HG03558 (cell line): Measurements from ENCODE around the gene HTR3C.

Experiments used
- ATAC-seq: cut with Tn5 transposase; IDR thresholded peaks from one replicate; pipeline ENCODE4 v1.9.1; 2021; ENCODE audit warnings: moderate number of reproducible peaks; ENCODE audit not compliant: unreplicated experiment; ENCODE audit errors: extremely low read depth

HTR3C gene

DNA sequence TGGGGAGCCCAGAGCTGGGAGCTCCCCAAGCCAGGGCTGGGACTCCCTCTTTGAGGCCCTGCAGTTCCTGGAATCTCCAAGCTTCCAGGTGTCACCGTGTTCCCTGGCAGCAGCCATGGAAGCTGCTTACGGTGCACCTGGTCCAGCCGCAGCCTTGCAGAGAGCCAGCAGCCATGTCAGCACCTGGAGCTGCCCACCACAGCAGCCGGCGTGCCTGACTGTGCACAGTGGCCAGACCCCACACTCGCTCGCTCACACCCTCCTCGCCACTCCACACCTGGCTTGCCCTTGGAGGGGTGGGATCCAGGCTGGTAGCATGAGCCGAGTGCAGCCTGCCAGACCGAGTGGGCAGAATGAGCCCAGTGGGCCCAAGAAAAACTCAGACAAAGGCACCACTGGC, 29.2 kb downstream of the HTR3C start:
- ATAC-seq: no peak

DNA sequence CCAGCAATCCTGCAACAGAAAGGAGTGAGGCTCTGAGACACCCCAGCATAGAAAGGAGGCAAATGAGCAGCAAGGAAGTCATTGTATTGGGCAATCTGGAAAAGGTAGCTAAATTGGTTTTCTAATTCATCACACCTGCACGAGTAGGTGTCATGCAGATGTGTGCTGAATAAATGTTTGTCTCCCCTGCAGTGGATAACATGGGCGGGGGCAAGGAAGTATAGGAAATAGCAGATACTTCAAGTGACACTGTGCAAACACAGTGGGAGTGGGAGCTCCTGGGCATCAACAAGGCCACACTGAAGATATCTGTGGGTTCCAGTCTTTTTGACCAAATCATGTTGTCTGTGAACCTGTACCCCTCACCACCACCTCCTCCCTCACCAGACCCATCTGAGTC, 29.6 kb downstream of the HTR3C start:
- ATAC-seq: no peak

DNA sequence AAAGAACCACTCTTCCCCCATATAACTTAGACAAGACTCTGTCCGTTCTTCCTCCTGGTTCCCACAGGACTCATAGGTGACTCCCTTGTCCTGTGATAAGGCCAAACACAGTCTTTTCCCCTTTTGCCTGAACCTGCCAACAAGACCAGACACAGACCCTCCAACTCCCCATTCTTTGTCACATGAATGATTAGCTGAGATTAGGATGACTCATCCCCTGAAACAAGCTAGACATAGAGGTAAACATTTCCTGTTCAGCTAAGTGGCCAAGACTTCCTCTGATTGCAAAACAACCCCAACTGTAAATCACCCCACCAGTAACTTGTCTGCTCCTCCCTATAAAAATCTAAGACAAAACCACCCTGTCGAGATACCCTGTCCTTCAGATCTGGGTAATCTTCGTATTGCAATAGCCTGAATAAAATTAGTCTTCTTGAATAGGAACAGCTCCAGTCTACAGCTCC, 32.6 kb downstream of the HTR3C start:
- no peak for ATAC-seq

DNA sequence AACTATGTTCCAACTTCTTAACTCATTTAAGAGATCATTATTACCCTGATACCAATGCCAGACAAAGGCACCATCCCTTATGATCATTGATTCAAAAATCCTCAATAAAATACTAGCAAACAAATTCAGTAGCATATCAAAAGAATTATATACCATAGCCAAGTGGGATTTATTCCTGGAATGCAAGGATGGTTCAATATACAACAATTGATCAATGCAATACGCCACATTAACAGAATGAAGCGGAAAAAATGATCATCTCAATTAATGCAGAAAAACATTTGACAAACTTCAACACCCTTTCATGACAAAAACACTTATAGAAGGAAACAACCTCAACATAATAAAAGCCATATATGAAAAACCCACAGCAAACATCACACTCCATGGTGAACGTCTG, 39.4 kb downstream of the HTR3C start:
- no peak for ATAC-seq

DNA sequence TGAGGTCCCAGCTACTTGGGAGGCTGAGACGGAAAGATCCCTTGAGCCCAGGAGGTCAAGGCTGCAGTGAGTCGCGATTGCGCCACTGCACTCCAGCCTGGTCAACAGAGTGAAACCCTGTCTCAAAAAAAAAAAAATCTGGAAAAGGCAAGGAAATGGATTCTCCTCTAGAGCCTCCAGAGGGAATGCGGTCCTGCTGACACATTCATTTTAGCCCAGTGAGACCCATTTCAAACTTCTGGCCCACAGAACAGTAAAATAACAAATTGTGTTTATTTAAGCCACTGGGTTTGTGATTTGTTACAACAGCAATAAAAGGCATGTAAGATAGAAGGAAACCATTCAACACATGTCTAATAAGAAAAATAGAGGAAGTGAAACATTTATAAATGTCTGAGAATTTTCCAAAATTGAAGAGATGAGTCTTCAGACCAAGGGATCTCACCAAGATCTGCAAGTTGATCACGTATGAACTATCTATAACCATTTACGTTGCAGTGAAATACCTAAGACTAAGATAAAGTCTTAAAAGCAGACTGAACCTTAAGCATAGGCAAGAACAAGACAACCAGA, 44.0 kb downstream of the HTR3C start, which contains the start of gene HTR3E:
Gene HTR3E (plus strand): TSS at position 254 of the 573 bp plus-strand sequence. CDS start 466 bp downstream, outside the sequence.
- no peak for ATAC-seq

DNA sequence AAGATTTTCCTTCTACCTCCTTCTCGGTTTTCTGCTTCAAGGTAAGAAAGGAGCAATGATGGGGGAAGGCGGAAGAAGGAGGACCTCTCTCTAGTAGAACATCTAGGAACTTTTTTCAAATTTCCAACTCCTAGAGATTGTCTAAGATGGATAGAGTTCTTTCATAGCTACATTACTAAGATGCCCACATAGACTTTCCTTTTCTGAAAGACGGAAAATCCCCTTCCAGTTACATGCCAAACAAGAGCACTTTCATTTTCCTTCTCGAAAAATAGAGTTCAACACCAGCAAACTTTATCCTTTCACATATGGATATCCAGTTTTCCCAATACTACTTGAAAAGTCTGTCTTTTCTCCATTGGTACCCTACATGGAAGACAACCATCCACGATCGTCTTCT, 44.7 kb downstream of the HTR3C start:
- ATAC-seq: no peak

DNA sequence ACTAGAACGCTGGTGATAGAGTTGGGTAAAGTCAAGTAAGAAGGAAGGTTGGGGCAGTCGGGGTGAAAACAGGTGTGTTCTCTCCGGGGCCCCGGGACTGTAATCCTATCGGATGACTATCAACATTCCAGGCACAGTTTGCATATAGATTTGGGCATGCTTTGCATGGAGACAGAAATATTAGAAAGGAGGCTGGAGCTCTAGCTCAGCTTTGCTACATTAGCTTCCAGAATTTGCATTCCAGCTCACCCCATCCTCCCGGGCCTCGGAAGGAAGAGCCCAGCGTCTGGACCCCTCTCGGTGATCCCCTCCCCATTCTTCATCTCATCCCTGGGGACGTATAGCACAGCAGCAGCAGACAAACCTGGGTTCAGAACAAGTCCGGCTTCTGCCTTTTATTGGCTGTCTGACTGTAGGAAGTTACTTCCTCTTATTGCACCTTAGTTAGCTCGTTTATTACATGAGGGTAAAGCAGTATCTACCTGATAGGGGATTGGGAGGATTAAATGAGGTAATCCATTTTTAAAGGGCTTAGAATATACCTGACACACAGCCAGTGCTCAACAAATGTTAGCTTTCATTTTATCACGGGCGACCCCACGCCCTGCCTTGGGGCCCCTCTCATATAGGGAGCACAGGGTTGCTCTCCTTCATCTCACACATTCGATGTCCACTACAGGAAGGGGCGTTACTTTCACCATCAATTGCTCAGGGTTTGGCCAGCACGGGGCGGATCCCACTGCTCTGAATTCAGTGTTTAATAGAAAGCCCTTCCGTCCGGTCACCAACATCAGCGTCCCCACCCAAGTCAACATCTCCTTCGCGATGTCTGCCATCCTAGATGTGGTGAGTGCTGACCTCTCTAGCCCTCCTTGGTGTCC, 47.2 kb downstream of the HTR3C start:
- no peak for ATAC-seq
